Activated T-cell treated with anti-CD3 and anti-CD28 coated beads for 24 hours (primary cell): Measurements from ENCODE around the gene KIF1A.
"Not testable (repeated sequence)": the region's sequence is repeated elsewhere in the genome, so short reads cannot be mapped to it uniquely, and the experiment has no call there.

Source experiments
- DNase-seq: peaks from one replicate; pipeline ENCODE4 v3.0.0-alpha.2; 2020; ENCODE audit warnings: low read depth

KIF1A gene

GRCh38 chr2:240685771-240686371, 134.1 kb downstream of the KIF1A start:
- DNase-seq: no peak

GRCh38 chr2:240683980-240684728, 135.9 kb downstream of the KIF1A start:
- DNase-seq: not testable (repeated sequence)

DNA sequence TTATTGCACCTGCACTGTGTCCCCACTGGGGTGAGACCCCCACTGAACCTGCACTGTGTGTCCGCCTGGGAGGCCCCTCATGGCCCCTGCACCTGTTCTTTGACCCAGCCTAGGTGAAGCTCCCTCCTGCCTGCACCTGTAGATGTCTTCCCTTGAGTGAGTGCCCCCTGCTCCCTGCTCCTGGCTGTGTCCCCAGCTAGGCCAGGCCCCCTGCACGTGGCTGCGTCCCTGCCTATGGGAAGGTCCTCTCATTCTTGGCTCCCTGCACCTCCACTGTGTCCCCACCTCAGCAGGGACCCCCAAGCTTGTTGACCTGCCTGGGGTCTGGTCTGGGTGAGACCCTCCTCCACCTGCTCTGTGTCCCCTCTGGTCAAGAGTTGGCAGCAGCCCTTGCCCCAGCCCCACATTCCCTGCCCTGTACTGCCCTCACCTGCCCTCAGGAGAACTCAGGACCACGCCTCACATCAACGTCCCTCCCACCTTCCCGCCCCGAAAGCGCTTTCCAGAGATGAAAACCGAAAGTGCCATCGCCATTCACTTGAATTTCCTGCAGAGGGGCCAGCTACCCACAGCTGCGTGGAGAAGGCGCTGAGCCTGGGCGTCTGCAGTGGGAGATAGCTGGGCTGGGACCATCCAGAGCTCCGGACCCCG, 136.6 kb downstream of the KIF1A start:
- not testable (repeated sequence) for DNase-seq

DNA sequence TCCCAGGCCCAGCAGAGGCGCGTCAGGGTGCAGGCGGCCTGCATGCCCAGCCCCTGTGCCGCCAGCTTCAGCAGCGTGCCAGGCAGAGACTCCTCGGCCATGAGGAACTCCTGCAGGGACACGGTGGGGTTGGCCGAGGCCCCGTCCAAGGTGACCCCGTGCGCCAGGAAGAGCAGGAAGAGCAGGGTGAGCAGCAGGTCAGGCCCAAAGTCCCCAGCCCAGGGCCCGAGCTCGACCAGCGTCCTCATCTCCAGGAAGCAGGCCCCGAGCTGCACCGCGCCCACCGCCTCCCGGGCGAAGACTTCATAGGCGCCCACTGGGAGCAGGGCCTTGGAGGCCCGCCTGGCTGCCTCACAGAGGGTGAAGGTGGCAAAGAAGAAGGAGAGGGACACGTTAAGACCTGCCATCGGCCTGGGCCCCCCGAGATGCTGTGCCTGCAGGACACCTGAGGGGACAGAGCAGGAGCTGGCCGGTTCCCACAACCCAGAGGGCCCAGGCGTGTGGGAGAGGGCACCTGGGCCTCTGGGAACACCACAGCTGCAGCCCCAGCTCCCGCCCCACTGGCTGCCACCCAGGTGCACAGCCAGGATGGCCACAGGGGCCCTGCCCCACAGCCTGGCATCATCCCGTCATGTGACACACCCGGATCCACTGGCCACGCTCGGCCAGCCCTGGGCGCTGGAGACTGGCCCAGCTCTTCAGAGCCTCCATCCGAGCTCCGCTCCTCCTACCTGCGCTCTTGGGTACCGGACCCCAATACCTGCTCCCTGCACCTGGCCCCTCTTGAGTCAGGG, 137.4 kb downstream of the KIF1A start, which contains the start of gene AQP12B:
Gene AQP12B, minus strand, starts transcription at position 455 of the 794 bp plus-strand sequence. Its CDS starts 48 bp downstream, at position 407.
- DNase-seq: not testable (repeated sequence)

- DNase-seq: not testable (repeated sequence)
Measured at GRCh38 chr2:240680185-240680584, 139.8 kb downstream of the KIF1A start.

GRCh38 chr2:240678909-240679308, 141.1 kb downstream of the KIF1A start:
- not testable (repeated sequence) for DNase-seq

DNA sequence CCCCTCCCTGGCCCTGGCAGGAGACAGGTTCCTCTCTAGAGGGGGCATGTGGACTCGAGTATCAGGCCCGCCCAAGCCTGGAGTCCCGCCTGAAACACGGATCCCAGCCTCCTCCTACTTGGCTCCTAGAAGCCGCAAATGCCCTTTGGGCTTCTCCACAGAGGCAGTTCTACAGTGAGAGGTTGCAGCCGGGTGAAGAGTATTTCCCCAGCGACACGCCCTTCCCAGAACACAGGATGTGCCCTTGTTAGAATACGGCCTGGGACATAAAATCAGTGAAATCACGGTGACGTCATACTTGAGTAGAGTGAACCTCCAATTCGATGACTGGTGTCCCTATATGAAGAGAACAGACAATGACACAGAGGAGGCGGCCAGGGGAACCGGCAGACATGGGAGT, 142.0 kb downstream of the KIF1A start:
- DNase-seq: not testable (repeated sequence)

DNA sequence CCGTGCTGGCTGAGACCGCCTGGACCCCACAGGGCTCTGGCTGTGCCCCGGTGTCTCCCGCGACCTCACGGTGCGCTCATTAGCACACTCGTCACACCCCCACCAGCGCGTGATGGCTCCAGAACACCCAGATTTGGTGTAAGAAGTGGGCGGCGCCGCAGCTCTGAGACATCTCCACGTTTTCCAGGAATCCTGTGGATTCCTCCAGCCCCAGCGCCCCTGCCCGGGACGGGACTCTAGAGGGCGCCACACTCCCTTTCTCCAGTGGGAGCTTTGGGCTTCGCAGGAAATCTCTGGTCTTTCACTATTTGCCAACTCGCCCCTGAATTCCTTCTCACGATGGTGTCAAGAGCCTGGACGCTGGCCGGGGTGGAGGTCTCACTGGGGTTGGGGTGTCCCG, 144.7 kb downstream of the KIF1A start:
- DNase-seq: not testable (repeated sequence)

- DNase-seq: not testable (repeated sequence)
Measured at GRCh38 chr2:240674461-240675184, 145.4 kb downstream of the KIF1A start.

DNA sequence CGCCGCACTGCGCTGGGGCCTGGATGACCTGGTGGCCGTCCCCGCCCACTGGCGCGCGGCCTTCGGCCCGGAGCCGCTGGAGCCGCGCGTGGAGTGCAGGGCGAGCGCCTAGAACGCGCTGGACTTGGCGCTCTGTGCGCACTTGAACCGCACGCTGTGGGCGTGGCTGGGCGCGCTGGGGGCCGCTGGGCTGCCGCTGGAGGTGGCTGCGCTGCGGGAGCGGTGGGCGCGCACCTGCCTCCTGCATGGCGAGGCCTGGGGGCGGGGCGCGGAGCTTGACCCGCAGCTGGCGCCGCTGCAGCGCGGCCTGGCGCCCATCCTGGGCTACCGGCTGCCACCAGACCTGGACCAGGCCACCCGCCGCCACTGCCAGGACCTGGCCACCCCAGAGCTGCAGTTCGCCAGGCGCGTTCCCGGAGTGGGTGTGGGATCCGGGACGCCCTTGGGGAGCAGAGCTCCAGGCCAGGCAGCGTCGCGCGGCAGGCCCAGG, 147.3 kb downstream of the KIF1A start:
- DNase-seq: no peak

- DNase-seq: no peak
Measured at GRCh38 chr2:240672076-240672700, 147.8 kb downstream of the KIF1A start.

DNA sequence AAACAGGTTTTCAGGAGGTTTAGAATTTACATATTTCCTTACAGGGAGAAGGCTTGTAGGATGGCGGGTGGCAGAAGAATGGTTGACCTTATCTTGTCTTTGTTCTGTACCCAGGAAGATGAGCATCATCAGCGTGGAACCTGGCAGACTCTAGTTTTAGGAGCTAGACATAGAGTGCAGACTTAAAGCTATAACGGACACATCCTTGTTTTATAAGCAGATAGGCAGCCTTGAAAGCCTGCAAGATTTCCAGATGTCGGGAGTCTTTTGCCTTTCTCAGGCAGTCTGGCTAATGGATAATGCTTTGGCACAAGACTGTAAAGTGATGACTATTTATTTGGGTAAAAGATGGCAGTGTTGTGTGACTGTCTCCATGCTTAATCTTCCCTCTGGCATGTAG, 149.1 kb downstream of the KIF1A start:
- DNase-seq: no peak

DNA sequence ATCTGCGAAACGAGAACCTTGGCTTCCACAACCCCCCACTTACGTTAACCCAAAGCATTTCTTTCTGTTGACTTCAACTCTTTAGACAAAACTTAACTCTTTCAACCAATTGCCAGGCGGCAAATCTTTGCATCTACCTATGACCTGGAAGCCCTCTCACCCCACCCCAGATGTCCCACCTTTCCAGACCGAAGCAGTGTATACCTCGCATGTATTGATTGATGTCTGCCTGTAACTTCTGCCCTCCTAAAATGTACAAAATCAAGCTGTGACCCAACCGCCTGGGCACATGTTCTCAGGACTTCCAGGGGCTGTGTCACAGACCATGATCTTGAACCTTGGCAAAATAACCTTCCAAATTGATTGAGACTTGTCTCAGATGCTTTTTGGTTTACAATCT, 149.6 kb downstream of the KIF1A start:
- DNase-seq: no peak

GRCh38 chr2:240664622-240665021, 155.4 kb downstream of the KIF1A start:
- DNase-seq: no peak
